ENCODE results near the gene ZNF304. TPM values are rescaled to one million over a fixed set of nuclear protein-coding genes. Genes with fewer than 3 reads are reported as not detected.

ZNF304 gene
- polyA plus RNA-seq, 2 donors = 2.2 to 3.0 TPM

DNA sequence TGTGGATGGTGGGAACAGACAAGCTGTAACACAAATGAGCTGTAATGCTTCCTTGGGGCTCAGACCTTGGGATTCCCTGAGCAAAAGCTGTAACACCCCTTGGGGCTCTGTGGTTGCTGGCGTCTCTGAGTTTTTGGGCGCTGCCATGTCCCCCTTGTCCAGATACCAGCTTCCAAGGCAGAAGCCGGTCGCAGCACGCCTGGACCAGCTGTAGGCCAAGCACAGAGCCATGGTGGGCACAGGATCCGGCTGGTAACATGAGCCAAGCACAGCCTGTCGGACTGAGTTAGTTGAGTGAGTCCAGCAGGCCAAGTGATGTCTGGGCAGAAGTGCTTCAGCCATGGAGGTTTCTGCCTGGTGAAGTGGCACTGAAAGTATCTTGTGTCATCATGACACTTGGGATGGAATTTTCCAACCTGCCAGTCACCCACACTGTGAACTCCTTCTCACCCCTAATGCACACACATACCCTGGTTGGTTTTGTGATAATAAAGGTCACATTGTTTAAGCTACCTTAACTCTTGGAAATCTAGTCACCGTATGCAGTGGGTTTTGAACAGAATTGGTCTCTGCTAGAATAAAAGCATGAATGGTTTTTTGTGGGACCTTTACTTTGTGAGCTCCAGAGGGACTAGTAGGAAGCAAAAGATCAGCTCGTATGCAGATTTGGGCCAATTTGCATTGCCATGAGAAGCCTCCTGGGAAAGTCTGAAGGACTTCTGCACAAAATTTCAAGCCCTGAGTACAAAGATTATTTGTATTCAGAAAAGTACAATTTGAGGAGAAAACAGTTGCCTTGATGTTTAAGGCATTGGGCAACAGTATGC lies 52.9 kb downstream of the ZNF304 start:
- peaks cover 5% of the 10 kb centered on the region in 2 donors for H3K36me3 ChIP-seq (ENCODE audit: control insufficient read depth in 2 of 2, insufficient read depth in 2 of 2, low read length in 1 of 2)
- no peaks in the 10 kb centered on the region for H3K27me3 ChIP-seq (ENCODE audit: control insufficient read depth in 1 of 2, insufficient read depth in 2 of 2, low read length in 2 of 2)
- 89 to 91% methylated on average over 9 of the region's 9 CpGs for WGBS, 2 donors
- H3K9me3 ChIP-seq (ENCODE audit: control insufficient read depth in 2 of 2, insufficient read depth in 1 of 2, low read depth in 1 of 2, low read length in 1 of 2) = peaks cover 7 to 13% of the 10 kb centered on the region in 2 donors
- H3K4me1 ChIP-seq (ENCODE audit: control insufficient read depth in 2 of 2, insufficient read depth in 2 of 2, low read length in 1 of 2) = no peaks in the 10 kb centered on the region
- no peak overlapping the region for H3K27ac ChIP-seq (ENCODE audit: low read depth in 2 of 2, low read length in 1 of 2)
- H3K4me3 ChIP-seq (ENCODE audit: low read depth in 1 of 2, low read length in 2 of 2) = no peak overlapping the region

DNA sequence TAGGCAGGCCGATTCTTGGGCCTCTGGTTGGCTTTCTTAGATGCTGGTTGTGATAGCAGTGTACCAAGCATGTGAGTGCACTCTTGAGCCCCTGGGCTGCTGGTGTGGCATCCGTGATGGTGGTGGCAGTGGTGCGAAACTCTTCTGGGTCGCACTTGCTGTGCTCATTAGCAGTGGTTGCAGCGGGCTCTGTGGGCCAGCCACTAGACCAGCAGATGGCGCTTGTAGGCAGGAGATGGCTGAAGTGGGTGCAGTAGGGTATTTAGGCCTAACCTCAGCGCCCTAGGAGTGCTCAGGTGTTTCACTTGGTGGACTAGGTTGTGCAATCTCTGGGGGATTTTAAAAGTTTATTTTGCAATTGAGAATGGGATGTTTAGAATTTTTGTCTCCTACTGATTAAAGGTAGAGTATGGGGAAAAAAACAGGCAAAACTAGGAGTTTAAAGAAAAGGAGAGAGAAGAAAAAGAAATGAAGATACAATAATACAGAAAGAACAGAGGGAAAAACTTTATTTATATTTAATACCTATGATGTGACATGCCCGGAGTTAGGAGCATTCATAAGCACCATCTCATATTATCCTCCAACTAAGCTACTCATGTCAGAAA lies 55.5 kb downstream of the ZNF304 start:
- Histone ChIP-seq H3K27ac (ENCODE audit: low read depth in 2 of 2, low read length in 1 of 2) (no peak overlapping the region), H3K4me3 (ENCODE audit: low read depth in 1 of 2, low read length in 2 of 2) (no peak overlapping the region), H3K27me3 (ENCODE audit: control insufficient read depth in 1 of 2, insufficient read depth in 2 of 2, low read length in 2 of 2) (no peaks in the 10 kb centered on the region), H3K9me3 (ENCODE audit: control insufficient read depth in 2 of 2, insufficient read depth in 1 of 2, low read depth in 1 of 2, low read length in 1 of 2) (peaks cover 7 to 9% of the 10 kb centered on the region in 2 donors), H3K36me3 (ENCODE audit: control insufficient read depth in 2 of 2, insufficient read depth in 2 of 2, low read length in 1 of 2) (no peaks in the 10 kb centered on the region), H3K4me1 (ENCODE audit: control insufficient read depth in 2 of 2, insufficient read depth in 2 of 2, low read length in 1 of 2) (no peaks in the 10 kb centered on the region)
- 14 to 20% methylated on average over 8 of the region's 8 CpGs for WGBS, 2 donors

Other genes with a start within 250 kb of the ZNF304 start
- gene USP29, start 231.3 kb upstream of the ZNF304 start, polyA plus RNA-seq = not detected
- not detected for gene ZIM3, start 206.1 kb upstream of the ZNF304 start, polyA plus RNA-seq
- gene DUXA, start 183.8 kb upstream of the ZNF304 start, polyA plus RNA-seq = not detected
- 1 to 10 TPM; 4.5 to 5.6 TPM for gene ZNF264, start 159.8 kb upstream of the ZNF304 start, polyA plus RNA-seq
- under 1 TPM; 0.49 to 0.92 TPM for gene AURKC, start 120.2 kb upstream of the ZNF304 start, polyA plus RNA-seq
- under 1 TPM; 0.73 to 0.76 TPM for gene ZNF805, start 110.6 kb upstream of the ZNF304 start, polyA plus RNA-seq
- gene ZNF460, start 70.8 kb upstream of the ZNF304 start, polyA plus RNA-seq = 1 to 10 TPM in 1 of 2 donors, under 1 TPM in 1; 0.75 to 3.8 TPM
- 1 to 10 TPM; 1.4 to 2.6 TPM for gene ZNF543, start 30.8 kb upstream of the ZNF304 start, polyA plus RNA-seq
- 10 to 100 TPM; 19.6 to 25.8 TPM for gene TRAPPC2B, start 12.3 kb downstream of the ZNF304 start, polyA plus RNA-seq
- 1 to 10 TPM; 1.3 to 2.7 TPM for gene ZNF547, start 12.3 kb downstream of the ZNF304 start, polyA plus RNA-seq
- 1 to 10 TPM; 4.1 TPM for gene ZNF548, start 38.6 kb downstream of the ZNF304 start, polyA plus RNA-seq
- 1 to 10 TPM; 2.2 to 3.2 TPM for gene ZNF17, start 59.9 kb downstream of the ZNF304 start, polyA plus RNA-seq
- 1 to 10 TPM; 2.6 to 6.4 TPM for gene ZNF749, start 84.1 kb downstream of the ZNF304 start, polyA plus RNA-seq
- gene VN1R1, start 105.9 kb downstream of the ZNF304 start, polyA plus RNA-seq = under 1 TPM; 0.14 to 0.19 TPM
- gene ZNF772, start 126.3 kb downstream of the ZNF304 start, polyA plus RNA-seq = 1 to 10 TPM in 1 of 2 donors, under 1 TPM in 1; 0.96 to 1.6 TPM
- gene ZNF419, start 136.5 kb downstream of the ZNF304 start, polyA plus RNA-seq = 1 to 10 TPM; 2.9 to 3.6 TPM
- 1 to 10 TPM; 1.4 to 3.0 TPM for gene ZNF773, start 148.7 kb downstream of the ZNF304 start, polyA plus RNA-seq
- 1 to 10 TPM in 1 of 2 donors, under 1 TPM in 1; 0.94 to 1.2 TPM for gene ZNF549, start 176.1 kb downstream of the ZNF304 start, polyA plus RNA-seq
- gene ZNF550, start 208.6 kb downstream of the ZNF304 start, polyA plus RNA-seq = 1 to 10 TPM; 2.0 to 2.6 TPM
- 1 to 10 TPM; 2.3 to 3.7 TPM for gene ZNF416, start 227.6 kb downstream of the ZNF304 start, polyA plus RNA-seq
- 1 to 10 TPM in 1 of 2 donors, under 1 TPM in 1; 0.43 to 1.3 TPM for gene ZIK1, start 232.9 kb downstream of the ZNF304 start, polyA plus RNA-seq
- gene ZNF530, start 248.6 kb downstream of the ZNF304 start, polyA plus RNA-seq = 1 to 10 TPM; 1.1 to 1.9 TPM